Measurements from ENCODE around the gene UBE2E2.
"Not testable (repeated sequence)": the region's sequence is repeated elsewhere in the genome, so short reads cannot be mapped to it uniquely, and the experiment has no call there.

UBE2E2 gene

GRCh38 chr3:23202921-23203707 lies at the start of gene UBE2E2:
UBE2E2 (plus strand) TSS chr3:23203327.
- DNase-seq: peak; percentile 76

DNA sequence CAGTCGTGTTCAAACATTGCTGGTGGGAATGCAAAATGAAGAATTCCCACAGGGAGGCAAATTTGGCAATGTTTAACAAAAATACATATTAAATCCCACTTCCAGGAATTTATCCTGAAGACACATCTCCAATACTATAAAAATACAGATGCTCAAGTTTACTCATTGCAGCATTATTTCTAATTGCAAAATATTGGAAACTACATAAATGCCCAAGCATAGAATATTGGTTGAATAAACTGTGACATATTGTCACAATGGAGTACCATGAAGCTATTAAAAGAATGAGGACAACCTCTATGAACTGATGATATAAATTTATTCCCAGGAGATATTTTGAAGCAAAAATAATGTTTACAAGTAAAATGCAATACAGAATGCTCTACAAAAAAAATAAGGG lies 49.7 kb upstream of the UBE2E2 start:
- no peak for DNase-seq

DNA sequence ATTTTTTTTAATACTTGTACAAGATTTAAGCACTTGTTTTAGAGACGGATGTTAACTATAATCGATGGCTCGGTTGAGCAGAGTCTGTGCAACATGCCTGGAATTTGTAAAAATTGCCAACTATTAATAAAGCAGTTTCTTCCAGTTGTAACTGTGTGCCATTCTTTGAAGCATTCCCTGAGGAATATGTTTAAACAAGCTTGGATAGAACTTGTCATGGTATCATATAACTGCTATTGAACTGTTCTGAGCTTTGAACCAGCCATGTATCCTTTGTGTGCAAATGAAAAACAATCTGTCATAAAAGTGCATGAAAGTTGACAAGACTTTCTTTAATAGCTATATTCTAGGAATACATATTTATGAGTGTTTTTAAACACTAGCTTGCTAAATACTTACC lies 45.8 kb upstream of the UBE2E2 start:
- DNase-seq: no peak

- peak; percentile 87 for DNase-seq
These were observed 43.2 kb upstream of the UBE2E2 start for GRCh38 chr3:23159929-23160328.

GRCh38 chr3:23161308-23161707 lies 41.8 kb upstream of the UBE2E2 start:
- peak; percentile 23 for DNase-seq

DNA sequence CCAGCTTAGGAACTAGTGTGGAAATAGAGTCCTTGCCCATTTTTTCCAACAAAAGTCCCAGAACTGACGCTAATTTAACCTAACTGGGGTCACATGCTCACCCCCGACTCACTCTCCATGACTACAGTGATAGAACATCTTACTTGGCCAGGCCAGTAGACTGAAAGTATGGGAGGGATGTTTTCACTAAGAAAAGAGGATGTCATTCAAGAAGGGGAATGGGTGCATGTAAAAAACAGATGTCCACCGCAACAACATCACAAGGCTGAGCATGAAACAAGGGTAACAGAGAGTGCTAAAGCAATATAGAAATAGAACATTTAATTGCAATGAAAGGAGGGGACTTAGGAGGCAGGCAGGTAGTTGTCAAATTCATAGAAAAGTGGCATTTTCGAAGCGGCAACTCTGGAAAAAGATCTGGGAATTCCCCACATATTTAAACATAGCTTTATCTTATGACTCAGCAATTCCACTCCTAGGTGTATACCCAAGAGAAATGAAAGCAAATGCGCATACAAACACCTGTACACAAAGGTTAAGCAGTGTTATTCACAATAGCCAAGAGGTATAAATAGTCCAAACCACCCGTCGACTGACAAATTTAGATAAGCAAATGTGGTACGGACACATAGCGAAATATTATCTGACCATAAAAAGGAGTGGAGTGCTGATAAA lies 41.1 kb upstream of the UBE2E2 start:
- peak; percentile 59 for DNase-seq

DNA sequence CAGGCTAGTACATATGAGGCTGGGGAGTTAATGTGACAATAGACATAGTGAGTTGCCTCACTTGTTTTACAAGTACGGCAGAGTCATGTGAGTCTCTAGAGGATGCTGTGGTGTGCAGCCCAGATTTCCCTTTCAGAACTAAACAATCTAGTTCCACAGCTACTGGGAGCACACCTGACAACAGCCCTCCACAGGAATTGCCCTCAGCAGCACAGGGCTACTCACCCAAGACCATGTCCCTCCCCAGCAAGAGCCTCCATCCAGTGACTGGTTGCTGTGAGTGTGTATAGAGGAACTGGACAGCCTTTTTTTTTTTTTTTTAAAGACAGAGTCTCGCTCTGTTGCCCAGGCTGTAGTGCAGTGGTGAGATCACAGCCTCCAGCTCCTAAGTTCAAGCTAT lies 40.2 kb upstream of the UBE2E2 start:
- no peak for DNase-seq

GRCh38 chr3:23164746-23165145 lies 38.4 kb upstream of the UBE2E2 start:
- no peak for DNase-seq

DNA sequence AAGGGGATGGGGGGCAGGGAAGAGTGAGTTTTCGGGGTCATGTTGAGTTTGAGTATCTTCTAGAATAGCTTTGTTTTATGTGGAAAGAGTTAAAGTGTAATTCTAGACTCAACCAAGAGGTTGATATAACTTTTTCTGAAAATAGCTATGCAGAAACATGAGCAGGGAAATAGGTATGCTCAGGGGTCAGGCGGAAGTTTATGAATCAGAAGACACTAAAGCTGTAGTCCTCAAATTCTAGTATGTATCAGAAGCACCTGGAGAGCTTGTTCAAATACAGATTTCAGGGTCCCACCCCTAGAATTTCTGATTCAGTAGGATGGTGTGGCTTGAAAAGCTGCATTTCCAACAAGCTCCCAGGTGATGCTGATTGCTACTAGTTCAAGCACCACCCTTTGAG lies 37.6 kb upstream of the UBE2E2 start:
- no peak for DNase-seq

DNA sequence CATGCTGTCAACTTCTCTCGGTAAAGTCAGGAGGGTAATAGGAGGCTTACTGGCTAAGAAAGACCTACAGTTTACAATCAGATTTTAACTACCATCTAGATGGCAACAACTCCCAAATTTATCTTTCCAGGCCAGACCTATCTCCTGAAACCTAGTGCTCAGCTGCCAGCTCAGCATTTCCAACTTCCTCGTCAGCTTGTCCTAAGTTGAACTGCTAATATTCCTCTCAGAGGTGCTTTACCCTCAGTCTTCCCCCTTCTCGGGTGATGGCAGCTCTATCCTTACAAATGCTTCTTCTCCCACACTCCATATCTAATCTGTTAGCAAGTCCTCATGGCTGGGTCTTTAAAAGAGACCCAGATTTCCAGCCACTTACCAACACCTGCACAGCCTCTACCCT lies 36.9 kb upstream of the UBE2E2 start:
- no peak for DNase-seq

DNA sequence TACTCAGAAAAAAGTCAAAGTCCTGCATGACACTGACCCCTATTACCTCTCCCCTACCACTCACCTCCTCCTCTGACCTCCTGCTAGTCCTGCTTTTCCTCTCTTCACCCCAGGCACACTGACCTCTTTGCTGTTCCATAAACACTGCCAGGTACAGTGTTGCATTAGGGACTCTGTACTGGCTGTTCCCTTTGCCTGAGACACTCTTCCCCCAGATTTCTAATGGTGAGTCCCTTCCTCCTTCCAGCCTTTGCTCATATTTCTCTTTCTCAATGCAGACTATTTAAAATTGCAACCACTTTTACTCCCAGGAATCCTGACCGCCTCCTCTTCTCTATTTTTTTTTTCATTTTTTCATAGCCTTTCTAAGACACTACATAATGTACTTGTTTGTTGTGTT lies 36.3 kb upstream of the UBE2E2 start:
- no peak for DNase-seq

DNA sequence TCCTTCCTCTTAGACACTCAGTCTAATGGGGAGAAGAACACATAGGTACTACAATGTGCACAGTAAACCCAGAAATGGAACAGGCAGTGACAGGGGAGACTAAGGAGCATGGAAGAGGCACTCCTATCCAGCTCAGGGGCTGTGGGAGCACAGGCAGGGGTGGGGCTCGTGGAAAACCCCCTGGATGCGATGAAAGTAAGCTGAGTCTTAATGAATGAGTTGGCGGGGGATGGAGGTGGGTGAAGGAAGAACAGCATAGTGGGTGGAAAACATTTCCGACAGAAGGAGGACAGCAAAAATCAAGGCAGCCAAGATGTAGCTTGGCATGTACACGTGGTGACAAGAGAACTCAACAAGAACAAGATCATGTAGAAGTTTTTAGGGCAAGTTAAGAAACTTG lies 33.6 kb upstream of the UBE2E2 start:
- no peak for DNase-seq

GRCh38 chr3:23170291-23170690 lies 32.8 kb upstream of the UBE2E2 start:
- peak; percentile 58 for DNase-seq

- DNase-seq: no peak
These were observed 31.1 kb upstream of the UBE2E2 start for GRCh38 chr3:23172059-23172458.

- no peak for DNase-seq
These were observed 28.6 kb upstream of the UBE2E2 start for GRCh38 chr3:23174426-23175039.

GRCh38 chr3:23175341-23176083 lies 27.6 kb upstream of the UBE2E2 start:
- DNase-seq: no peak

DNA sequence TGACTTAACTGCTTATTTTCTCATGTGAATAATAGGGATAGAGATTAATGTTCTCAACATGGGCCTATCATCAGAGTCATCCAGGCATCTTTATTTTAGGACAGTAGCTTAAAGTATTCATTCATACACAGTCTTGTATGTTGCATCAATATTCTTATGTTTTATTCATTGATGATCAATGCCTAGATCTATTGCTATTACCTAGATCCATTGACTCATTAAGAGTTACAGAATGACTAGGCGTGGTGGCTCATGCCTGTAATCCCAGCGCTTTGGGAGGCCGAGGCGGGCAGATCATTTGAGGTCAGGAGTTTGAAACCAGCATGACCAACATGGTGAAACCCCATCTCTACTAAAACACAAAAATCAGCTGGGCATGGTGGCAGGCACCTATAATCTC lies 26.3 kb upstream of the UBE2E2 start:
- not testable (repeated sequence) for DNase-seq

GRCh38 chr3:23182996-23183513 lies 20.1 kb upstream of the UBE2E2 start:
- no peak for DNase-seq

- peak; percentile 67 for DNase-seq
These were observed 19.4 kb upstream of the UBE2E2 start for GRCh38 chr3:23183731-23184130.

GRCh38 chr3:23185861-23186260 lies 17.3 kb upstream of the UBE2E2 start:
- DNase-seq: no peak

DNA sequence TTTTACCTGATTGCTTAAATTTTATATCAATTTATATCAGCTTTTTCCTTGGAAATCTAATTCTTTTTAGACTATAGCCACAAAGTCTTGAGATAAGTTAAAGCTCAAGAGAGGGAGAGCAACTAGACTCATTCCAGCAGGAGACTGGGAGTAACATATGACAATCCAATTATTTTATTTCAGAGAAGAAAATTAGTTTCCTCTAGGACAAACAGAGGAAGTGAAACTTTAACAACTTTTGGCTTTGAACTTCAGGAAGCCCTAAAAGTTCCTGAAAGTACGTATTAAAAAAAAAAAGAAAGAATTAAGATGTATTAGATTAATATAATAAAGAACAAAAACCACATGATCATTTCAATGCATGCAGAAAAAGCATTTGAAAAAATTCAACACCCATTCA lies 13.9 kb upstream of the UBE2E2 start:
- no peak for DNase-seq

DNA sequence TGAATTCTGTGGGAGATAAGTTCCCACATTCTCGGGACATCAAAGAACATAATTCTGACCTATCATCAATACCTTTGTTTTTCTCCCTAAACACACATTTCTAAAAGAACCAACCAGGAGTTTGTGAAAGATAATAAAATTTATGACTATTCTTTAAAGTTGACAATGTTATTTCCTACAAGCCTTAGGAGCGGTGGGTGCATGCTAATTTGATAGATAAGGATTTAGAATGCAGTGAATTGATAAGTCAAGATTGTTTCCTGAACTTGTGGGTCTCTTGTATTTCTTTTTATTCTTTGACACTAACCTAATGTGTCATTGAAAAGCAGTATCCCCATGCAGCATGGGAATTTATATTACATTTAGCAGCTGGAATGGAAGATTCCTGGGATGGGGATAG lies 10.3 kb upstream of the UBE2E2 start:
- no peak for DNase-seq

- DNase-seq: no peak
These were observed 9.3 kb upstream of the UBE2E2 start for GRCh38 chr3:23193831-23194230.

Measured in EL (cell line).